ENCODE measurements around the gene MARCHF11.
A peak's percentile ranks its signal among the peaks of the same experiment; 100 is the strongest.

MARCHF11 gene, protein sequence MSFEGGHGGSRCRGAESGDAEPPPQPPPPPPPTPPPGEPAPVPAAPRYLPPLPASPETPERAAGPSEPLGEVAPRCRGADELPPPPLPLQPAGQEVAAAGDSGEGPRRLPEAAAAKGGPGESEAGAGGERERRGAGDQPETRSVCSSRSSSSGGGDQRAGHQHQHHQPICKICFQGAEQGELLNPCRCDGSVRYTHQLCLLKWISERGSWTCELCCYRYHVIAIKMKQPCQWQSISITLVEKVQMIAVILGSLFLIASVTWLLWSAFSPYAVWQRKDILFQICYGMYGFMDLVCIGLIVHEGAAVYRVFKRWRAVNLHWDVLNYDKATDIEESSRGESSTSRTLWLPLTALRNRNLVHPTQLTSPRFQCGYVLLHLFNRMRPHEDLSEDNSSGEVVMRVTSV

DNA sequence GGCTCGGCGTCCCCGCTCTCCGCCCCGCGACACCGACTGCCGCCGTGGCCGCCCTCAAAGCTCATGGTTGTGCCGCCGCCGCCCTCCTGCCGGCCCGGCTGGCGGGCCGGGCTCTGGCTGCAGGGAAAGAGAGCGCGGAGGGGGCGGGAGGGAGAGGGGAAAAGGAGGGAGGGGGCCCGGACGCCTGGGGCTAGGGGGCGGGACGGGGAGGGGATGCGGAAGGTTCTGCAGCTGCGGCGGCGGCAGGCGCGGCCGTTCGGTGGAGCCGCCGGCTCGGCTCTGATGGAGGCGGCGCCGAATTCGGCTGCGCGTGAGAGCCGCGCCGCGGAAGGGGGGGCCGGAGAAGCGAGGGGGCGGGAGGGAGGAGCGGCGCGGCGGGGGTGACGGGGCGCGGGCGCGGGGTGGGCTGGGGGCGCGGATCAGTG, at the start of gene MARCHF11:
MARCHF11 (minus strand) TSS at position 281 of the 425 bp plus-strand sequence; CDS start at position 65, 216 bp downstream.
- no peak for DNase-seq (ENCODE audit: low spot score)

DNA sequence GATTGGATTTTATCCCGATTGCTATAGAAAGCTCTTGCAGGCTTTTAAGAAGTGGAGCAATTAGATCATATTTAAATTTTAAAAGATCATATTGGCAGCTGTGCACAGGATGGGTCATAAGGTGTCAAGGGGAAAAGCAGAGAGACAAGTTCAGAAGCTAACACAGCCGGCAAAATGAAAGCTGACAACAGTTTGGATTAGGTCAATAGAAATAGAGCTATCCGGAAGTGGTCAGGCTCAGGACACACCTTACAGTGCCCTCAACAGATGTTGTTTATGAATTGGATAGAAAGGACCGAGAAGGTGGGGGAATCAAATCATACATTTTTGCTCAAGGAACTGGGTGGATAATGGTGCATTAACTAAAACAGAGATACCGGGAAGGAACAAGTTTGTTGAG, 46.3 kb upstream of the MARCHF11 start:
- no peak for DNase-seq (ENCODE audit: low spot score)

DNA sequence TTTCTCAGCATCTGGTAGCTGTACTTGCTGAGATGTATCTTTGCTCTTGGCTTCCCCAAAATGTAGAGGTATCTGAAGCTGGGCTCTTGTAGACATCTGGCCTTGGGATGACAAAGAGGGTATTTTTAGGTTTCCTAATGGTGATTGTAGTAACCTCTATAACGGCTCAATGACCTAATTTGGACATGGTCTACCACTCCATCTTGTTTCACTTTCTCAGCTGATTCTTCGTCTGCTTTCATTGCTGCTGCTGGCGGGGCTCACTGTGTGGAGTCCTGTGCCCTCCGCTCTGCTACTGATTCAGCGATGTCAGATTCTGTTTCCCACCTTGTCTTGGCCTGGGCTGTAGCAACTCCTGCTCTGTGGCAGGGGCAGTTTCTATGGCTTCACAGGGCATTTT, 12.7 kb upstream of the MARCHF11 start:
- no peak for DNase-seq (ENCODE audit: low spot score)

DNA sequence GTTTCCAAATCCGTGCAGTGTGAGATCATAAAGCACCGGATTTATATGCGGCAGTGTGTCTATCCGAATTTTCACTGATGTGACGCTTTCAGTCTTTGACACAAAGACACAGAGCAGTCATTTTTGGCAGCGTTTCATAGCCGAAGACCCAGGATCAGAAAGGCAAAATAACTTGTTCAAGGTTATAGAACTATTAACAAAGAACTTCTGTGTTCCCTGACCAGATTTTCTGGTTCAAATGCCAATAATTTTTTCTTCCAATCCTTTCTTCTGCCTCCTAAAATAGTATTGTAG, 1.1 kb upstream of the MARCHF11 start:
- no peak for DNase-seq (ENCODE audit: low spot score)

DNA sequence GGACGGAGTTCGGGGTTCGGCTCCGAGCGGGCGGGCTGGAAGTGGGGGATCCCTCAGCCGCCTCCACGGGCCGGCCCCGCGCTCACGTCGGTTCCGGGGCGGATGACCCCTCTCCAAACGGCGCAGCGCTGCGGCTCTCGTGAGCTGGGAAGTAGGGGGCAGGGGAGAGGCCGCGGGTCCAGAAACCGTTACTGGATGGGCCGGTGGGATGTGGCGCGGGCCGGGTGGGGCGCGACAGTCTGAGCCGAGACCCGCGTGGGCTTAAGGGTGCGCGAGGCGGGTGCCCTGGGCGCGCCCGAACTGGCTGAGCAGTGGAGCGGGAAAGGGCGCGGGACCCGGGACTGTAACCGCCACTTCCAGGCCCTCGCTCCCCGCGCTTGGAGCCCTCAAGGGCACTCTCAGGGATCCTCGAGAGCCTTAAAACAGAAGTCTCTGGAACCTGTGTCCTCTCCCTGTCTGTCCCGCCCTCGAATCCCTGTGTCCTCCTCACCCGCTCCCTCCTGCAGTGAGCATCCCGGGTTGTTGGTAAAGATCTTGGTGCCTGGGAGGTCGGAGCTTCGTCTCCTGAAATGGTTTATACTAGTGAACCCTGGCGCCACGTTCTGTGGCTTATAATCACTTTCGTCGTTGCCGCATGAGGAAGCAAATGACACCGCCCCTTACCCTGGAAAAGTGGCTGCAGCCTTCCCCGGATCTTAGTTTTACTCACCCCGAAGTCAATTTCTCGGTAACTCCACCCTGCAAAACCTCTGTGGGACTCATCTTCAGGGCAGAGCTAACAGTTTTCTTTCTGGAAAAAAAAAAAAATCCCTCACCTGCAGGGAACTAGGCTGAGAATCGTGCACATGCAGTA, 571 bp upstream of the MARCHF11 start:
- DNase-seq (ENCODE audit: low spot score), result no peak

DNA sequence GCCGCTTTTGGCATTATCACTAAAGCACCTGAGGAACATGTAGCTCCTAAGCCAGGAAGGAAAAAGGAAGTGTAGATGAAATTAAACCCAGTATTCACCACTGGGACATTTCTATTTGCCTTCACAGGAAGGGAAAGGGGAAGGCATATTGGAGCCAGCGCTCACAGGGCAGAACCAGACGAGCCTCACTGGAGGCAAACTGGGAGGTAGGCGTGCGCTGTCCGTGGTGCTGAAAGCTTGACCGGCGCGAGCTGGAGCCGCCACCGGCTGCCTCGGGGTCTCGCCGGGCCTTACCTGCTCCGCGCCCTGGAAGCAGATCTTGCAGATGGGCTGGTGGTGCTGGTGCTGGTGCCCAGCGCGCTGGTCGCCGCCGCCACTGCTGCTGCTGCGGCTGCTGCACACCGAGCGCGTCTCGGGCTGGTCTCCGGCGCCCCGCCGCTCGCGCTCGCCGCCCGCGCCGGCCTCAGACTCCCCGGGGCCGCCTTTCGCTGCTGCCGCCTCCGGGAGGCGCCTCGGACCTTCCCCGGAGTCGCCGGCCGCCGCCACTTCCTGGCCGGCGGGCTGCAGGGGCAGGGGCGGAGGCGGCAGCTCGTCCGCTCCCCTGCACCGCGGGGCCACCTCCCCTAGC, 732 bp downstream of the MARCHF11 start:
- peak; percentile 90 for DNase-seq (ENCODE audit: low spot score)

DNA sequence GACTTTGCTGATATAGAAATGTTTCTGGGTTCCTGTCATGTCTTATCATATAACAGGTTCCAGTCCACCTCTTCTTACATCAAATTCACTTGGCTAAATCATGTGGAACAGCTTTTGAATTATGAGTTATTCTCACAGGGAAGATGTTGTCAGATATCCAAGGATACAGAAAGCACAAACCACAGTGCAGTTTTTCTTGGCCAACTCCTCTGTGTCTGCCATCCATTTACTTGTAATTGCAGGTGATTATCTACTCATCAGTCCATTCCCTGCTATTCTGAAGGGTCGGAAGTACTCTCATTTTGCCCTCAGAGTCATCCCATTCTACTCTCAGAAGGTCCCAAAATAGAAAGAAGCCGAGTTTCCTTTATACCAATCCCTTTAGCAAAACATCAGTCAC, 10.0 kb downstream of the MARCHF11 start:
- DNase-seq (ENCODE audit: low spot score), result no peak

DNA sequence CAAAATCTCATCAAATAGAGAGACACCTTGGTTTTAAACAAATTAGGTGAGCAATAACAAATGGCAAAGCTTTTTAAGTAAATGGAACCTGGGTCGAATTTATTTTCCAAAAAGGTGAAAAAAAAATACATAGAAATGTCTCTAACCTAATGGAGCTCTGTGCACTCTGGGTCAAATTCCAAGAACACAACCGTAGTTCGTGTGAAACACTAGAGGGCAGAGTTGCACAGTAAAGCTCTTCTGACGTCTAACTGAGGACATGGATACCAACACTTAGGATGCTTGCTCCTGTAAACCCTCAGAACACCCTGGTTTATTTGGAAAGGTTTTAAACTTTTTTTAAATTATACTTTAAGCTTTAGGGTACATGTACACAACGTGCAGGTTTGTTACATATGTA, 18.9 kb downstream of the MARCHF11 start:
- no peak for DNase-seq (ENCODE audit: low spot score)

DNA sequence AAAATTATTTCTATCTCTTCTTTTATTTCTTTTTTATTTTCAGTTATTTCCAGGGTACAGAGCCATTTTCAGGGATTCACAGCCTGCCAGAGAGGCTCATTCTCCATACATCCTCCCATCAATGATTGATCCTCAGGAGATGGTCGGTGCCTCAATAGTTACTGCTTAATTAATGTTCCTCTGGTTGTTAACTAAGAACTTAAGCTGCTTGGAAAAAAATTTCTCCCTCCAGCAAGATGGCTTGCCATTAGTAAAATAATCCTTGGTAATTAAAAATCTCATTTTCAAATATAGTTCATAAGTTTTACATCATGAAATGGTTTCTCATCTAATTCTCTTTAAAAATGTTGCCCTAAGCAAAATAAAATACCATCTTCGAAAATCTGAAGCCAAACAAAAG, 20.0 kb downstream of the MARCHF11 start:
- no peak for DNase-seq (ENCODE audit: low spot score)

DNA sequence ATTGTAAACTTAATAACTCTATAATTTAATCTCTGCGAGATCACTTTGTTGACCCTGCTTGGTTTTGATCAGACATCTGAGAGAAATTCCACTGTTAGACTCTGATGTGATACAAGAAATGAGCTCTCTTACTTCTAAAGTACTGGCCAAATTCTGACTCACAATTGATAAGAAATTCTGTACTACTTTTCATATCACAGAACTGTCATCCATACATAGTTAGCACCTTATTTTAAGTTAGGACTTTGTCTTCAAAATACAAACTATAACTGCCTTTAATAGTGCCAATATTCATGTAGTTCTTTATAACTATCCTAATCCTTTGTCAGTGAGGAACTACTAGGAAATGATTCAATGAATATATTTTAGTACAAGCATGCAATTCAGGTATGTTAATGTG, 23.4 kb downstream of the MARCHF11 start:
- no peak for DNase-seq (ENCODE audit: low spot score)

DNA sequence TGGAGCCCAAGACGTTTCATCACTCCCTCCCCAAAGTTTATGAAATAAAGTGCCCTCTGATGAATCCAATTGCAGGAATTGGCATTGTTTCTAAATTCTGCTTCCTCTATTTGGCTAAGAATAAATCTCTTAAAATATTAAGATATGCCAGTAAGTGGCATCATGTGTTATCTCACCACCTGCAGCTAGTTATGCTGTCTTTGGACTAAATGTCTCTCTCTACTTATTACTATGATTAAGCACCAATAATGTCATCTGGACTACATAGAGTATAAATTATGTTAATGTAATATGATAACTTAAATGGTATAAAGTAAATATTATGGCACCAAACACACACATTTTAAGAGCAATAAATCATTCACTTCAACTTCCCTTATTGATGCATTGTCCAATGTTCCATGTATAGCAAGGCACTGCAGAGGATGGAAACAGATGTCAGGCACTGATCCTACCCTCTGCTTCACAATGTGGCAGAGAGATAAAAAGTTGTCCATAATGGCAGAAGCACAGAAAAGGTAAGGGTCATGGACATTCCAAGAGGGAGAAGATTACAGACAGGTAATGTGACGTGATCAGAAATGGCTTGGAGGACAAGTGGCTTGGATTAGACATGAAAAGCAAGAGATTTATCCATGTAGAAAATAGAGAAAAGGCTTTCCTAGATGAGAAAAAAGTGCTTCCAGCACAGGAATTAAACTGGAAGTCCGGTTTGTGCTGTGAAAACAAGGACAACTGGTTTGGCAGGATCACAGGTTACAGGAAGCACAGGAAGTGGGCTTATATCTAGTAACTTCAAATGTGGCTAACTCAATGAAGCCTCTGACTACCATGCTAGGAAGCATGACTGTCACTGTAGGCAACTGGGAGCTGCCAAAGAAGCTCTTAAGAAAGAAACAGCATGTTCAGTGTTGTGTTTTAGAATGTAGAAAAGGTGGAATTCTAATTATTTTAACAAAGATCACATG, 26.7 kb downstream of the MARCHF11 start:
- DNase-seq (ENCODE audit: low spot score), result no peak

DNA sequence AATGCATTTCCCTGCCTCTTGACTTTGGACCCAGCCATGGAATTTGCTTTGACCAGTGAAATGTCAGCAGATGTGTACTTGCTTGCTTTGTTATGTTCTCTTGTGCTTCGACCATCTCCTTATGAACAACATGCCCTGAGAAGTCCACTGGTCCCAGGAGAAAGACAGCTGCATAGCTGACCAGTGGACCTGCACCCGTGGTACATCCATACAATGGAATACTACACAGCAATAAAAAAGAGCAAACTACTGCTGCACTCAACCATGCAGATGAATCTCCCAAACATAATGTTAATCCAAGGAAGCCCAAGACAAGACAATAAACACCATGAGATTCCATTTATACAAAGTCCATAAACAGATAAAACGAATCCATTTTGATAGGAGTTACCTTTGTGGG, 30.0 kb downstream of the MARCHF11 start:
- no peak for DNase-seq (ENCODE audit: low spot score)

DNA sequence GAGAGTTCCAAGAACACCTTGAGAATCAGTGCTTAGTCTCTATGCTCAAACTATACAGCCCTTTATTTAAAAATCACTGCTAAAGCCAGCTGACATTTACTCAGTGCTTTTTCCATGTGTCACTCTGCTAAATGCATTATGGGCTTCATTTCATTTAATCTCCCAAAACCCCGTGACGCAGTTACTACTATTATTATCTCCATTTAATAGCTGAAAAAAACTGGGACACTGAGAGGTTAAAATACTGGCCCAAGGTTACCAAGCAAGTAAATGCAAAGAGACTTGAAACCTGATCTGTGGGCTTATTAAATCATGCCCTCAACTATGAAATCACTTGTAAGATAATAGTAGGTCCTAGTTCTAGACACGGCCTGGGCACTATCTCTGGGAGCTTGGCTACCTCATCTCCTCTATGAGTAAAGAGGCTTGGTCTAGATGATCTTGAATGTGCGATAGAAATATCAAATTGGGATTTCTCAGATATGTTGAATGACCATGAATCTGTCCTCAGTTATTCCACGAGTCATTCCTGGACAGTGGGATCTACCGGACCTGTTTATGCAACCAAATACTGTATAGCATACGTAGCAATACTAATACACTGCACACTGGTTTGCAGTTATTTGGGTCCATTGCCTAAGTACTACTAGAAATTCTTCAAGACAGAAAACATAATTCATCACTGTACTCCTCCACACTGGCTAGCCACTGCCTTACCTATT, 32.3 kb downstream of the MARCHF11 start:
- no peak for DNase-seq (ENCODE audit: low spot score)

DNA sequence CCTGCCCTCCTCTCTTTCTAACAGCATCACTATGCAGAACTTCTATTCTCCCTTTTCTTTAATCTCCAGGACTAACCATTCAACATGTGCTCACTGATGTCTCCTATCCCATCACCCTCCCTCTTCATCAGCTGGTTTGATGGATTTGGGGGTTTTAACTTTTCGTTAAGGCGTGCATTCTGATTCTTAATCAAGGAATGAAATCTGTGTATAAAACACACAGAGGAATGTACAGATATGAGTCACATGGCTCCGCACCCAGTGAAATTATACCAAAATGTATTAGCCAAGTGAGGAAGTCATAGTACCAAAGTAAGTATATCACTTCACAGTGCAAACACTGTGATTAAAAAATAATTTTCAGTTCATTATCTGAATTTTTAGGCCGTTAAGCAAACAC, 35.2 kb downstream of the MARCHF11 start:
- DNase-seq (ENCODE audit: low spot score), result no peak

DNA sequence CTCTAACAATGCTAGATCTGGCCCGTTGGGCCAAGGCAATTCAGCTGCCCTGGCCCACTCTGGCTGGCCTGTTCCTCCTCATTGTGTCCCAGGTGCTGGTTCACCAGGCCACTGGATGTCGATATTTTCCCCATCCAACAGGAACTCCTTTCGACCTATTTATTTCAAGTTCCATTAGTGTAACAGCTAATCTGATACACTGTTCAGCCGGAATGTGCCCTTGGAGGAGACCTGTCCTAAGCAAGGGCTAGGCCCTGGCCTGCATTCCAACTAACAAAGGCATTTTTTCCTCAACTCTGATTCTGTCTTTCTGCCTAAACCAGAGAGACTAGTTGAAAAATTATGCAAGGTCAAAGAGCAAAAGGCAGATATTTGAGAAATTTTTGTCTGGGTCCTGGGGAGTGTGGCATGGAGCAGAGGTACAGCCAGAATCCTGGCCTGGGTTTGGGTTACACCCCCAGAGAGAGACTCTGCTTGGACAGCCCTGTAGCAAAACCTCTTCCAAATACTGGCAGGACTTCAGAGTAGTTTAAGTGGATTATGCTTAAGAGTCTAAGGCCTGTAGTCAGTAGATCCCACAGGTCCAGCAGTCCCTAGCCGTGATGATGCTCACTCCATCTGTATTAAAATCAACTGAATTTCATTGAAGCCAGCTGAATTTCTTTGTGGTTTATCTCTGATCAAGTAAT, 36.1 kb downstream of the MARCHF11 start:
- no peak for DNase-seq (ENCODE audit: low spot score)

DNA sequence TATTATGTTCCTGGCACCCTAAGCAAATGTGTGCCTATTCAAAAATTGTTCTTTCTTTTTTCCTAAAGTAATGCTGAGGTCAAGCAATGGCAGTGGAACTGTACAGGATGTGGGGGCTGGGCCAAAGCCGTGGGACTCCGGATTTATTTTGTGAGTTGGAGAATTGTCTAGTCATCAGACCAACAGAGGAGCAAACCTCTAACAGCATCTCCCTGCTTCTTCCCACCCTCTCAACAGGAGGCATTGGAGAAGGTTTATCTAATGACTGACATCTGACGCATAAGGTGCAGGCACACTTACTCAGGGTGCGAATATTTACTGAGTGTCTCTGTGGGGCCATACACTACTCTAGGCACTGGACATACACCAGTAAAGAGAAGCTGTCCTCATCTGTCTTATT, 38.6 kb downstream of the MARCHF11 start:
- DNase-seq (ENCODE audit: low spot score), result no peak

DNA sequence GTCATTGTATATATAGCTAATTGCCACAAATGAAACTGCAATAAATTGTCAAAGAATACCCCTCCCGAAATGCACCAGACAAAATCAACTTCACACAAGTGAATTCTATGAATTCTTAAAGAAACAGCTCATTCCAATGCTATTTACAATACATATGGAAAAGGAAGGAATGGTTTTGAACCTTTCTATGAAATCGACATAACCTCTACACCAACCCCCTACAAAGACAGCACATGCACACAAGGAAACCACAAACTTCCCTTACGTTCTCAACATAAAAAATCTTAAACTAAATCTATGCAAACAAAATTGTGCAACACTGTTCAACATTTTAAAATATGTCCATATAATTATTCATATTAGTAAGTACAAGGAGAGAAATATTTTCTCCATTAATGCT, 39.2 kb downstream of the MARCHF11 start:
- DNase-seq (ENCODE audit: low spot score), result no peak

DNA sequence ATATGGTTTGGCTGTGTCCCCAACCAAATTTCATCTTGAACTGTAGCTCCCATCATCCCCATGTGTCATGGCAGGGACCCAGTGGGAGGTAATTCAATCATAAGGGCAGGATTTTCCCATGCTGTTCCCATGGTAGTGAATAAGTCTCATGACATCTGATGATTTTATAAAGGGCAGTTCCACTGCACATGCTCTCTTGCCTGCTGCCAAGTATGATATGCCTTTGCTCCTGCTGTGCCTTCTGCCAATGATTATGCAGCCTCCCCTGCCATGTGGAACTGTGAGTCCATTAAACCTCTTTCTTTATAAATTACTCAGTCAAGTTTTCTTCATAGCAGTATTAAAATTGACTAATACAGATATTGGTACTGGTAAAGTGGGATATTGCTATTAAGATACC, 42.4 kb downstream of the MARCHF11 start:
- no peak for DNase-seq (ENCODE audit: low spot score)

DNA sequence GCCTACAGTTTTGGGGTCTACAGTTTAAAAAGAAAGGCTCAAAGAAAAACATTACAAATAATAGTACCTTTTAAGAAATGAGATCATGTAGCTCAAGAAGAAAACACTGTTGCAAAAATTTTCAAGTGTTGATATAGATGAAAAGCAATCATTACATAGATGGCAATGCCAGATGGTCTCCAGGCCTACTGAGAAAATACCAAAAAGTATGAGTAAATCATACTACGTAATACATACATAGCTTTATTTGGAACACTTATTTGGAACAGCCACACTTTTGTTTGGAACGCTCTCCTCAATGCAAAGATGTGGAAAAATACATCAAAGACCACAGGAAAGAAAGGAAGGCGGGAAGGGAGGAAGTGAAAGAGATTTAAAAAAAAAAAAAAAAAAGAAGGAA, 44.1 kb downstream of the MARCHF11 start:
- no peak for DNase-seq (ENCODE audit: low spot score)

DNA sequence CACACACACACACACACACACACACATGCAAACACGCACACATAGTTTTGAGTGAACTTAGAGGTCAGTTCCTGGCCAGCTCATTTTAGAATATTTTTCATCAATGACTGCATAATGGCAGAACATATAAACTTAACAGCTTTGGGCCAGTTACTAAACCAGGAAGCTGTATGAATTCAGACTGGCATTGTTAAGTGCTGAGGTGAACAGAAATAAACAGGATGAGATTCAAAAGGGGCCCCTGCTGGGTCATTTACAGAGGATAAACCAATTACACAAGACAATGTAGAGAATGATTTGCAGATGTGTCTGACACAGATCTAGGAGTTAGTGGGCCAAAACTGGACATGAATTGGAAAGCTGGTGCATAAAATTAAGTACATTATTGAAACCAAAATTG, 44.6 kb downstream of the MARCHF11 start:
- no peak for DNase-seq (ENCODE audit: low spot score)

DNA sequence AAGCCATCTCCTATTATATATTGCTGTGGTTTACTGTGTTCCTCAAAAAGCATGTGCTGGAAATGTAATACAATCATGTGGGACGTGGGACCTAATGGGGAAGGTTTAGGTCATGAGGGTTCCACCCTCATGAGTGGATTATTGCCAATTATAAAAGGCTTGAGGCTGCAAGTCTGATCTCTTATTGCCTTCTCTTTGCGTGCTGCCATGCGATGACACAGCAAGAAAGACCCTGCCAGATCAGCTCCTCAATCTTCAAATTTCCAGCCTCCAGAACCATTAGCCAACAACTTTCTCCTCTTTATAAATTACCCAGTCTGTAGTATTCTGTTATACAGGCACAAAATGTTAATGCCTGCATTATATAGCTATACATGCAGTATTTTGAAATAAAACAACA, 45.4 kb downstream of the MARCHF11 start:
- DNase-seq (ENCODE audit: low spot score), result no peak
